HAP-1 (cell line): ENCODE measurements around the gene ZP2.
"Not testable (repeated sequence)": the region's sequence is repeated elsewhere in the genome, so short reads cannot be mapped to it uniquely, and the experiment has no call there.

ENCODE experiments used
- DNase-seq, 2 experiments: peaks; one replicate each; pipeline ENCODE4 v3.0.0-alpha.2; 2016 to 2020; ENCODE audit warnings: low spot score in 2 of 2
- H3K27me3 ChIP-seq: fragments of 250-450 bp; sonication (Bioruptor Pico); 2 replicates; pipeline ENCODE4 v1.5.1; 2020; ENCODE audit warnings: low read depth, mild to moderate bottlenecking, moderate library complexity
- H3K36me3 ChIP-seq: fragments of 250-450 bp; sonication (Bioruptor Pico); replicated peaks from 2 replicates; pipeline ENCODE4 v1.5.1; 2020; ENCODE audit warnings: mild to moderate bottlenecking
- H3K4me1 ChIP-seq: fragments of 250-450 bp; sonication (Bioruptor Pico); 2 replicates; pipeline ENCODE4 v1.5.1; 2020; ENCODE audit warnings: mild to moderate bottlenecking
- H3K4me3 ChIP-seq: fragments of 250-450 bp; sonication (Bioruptor Pico); 2 replicates; pipeline ENCODE4 v1.5.1; 2020; ENCODE audit warnings: mild to moderate bottlenecking, moderate library complexity
- H3K9me3 ChIP-seq: fragments of 250-450 bp; sonication (Bioruptor Pico); 2 replicates; pipeline ENCODE4 v1.5.1; 2020; ENCODE audit warnings: mild to moderate bottlenecking, moderate library complexity
- in situ Hi-C: fragments of 300-500 bp; cut with MboI; formaldehyde crosslinking; loops from 3 replicates; pipeline ENCODE4 v1.14.3; 2020; ENCODE audit warnings: low sequenced_read_pairs, inconsistent platforms, mixed read lengths

Gene ZP2

DNA sequence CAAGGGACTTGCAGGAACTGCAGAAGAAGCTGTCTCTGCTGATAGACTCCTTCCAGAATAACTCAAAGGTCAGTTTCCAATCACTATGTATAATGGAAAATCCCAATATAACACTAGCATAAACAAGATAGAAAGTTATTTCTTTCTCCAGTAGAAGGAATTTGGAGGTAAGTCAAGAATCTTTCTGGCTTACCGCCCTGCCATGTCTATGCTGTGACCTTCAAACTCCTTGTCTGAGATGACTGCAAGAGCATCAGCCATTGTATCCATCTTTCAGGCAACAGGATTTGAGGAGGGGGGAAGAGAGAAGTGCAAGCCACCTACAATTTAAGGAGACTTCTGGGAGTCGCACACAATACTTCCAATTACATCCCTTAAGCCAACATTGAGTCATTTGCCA, 50.2 kb downstream of the ZP2 start:
- no peak for DNase-seq
- H3K4me1 ChIP-seq = peaks cover 12% of the 10 kb centered on the region
- peaks cover 30% of the 10 kb centered on the region for H3K36me3 ChIP-seq
- H3K27me3 ChIP-seq = no peaks in the 10 kb centered on the region
- in situ Hi-C loops = no loop called here
- no peaks in the 10 kb centered on the region for H3K9me3 ChIP-seq
- H3K4me3 ChIP-seq = no peak overlapping the region

GRCh38 chr16:21160276-21160675, 51.1 kb downstream of the ZP2 start:
- H3K9me3 ChIP-seq = no peaks in the 10 kb centered on the region
- in situ Hi-C loops = no loop called here
- DNase-seq = no peak
- H3K4me3 ChIP-seq = no peak overlapping the region
- no peaks in the 10 kb centered on the region for H3K27me3 ChIP-seq
- peaks cover 28% of the 10 kb centered on the region for H3K36me3 ChIP-seq
- H3K4me1 ChIP-seq = peaks cover 12% of the 10 kb centered on the region

DNA sequence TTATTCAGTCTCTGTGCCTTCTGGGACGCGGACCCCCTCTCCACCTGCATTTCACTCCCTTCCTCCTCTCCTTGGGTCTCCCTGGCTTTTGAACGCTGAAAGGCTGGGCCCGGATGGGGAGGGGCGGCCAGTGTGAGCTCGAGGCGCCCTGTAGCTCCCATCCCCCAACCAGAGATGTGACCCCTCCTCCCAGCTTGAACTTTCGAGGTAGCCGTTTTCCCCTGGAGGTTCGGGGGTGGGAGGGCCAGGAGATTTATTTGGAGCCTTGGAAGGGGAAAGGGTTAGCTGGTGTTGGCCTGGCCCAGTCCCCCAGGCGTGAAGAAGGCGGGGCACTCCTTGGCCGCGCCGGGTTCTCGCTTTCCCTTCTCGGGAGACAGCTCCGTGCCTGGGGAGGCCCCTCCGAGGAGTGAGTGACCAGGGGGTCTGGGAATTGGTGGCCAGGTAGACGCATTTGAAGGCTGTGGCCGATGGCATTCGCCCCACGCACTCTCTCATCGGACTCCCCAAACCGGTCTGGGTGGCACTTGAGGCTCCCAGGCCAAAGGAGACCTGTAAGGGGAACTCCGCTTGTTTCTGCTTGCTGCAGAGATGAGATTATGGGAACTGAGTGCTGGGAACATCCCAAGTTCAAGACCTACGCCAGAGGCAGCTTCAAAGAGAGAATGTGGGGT, 52.0 kb downstream of the ZP2 start:
- H3K9me3 ChIP-seq = no peaks in the 10 kb centered on the region
- H3K4me3 ChIP-seq = peak overlapping the region; percentile 84
- peaks cover 12% of the 10 kb centered on the region for H3K4me1 ChIP-seq
- peak; percentile 18 to 67 for DNase-seq
- H3K36me3 ChIP-seq = peaks cover 23% of the 10 kb centered on the region
- in situ Hi-C loops = loop anchor here (10.0 kb wide), 2 partner anchors 365 to 1515 kb away; no protein-coding TSS in a partner anchor
- no peaks in the 10 kb centered on the region for H3K27me3 ChIP-seq

- Histone ChIP-seq H3K36me3 (peaks cover 22% of the 10 kb centered on the region), H3K4me1 (peaks cover 12% of the 10 kb centered on the region), H3K9me3 (no peaks in the 10 kb centered on the region), H3K27me3 (no peaks in the 10 kb centered on the region), H3K4me3 (peak within 1 kb of the TSS; percentile 84)
- in situ Hi-C loops = loop anchor here (10.0 kb wide), 2 partner anchors 366 to 1516 kb away; no protein-coding TSS in a partner anchor
- DNase-seq = peak; percentile 90 to 91
These were observed 52.9 kb downstream of the ZP2 start, which contains the start of gene LDAF1 for GRCh38 chr16:21158208-21159110. TSS of gene LDAF1 (plus strand) at chr16:21158674. CDS start at chr16:21161183, 2,509 bp downstream.

GRCh38 chr16:21157632-21158031, 53.7 kb downstream of the ZP2 start:
- DNase-seq = no peak
- Histone ChIP-seq H3K9me3 (no peaks in the 10 kb centered on the region), H3K36me3 (peaks cover 14% of the 10 kb centered on the region), H3K4me1 (peaks cover 12% of the 10 kb centered on the region), H3K4me3 (no peak overlapping the region), H3K27me3 (no peaks in the 10 kb centered on the region)
- in situ Hi-C loops = loop anchor here (10.0 kb wide), 2 partner anchors 367 to 1517 kb away; no protein-coding TSS in a partner anchor

- no peaks in the 10 kb centered on the region for H3K9me3 ChIP-seq
- in situ Hi-C loops = loop anchor here (10.0 kb wide), 2 partner anchors 368 to 1518 kb away; no protein-coding TSS in a partner anchor
- DNase-seq = peak; percentile 62 to 84
- peaks cover 7% of the 10 kb centered on the region; the same call in 1 of the 2 replicates for H3K36me3 ChIP-seq
- no peak overlapping the region for H3K4me3 ChIP-seq
- H3K27me3 ChIP-seq = no peaks in the 10 kb centered on the region
- H3K4me1 ChIP-seq = peaks cover 12% of the 10 kb centered on the region
These were observed 54.5 kb downstream of the ZP2 start for GRCh38 chr16:21156767-21157467.

DNA sequence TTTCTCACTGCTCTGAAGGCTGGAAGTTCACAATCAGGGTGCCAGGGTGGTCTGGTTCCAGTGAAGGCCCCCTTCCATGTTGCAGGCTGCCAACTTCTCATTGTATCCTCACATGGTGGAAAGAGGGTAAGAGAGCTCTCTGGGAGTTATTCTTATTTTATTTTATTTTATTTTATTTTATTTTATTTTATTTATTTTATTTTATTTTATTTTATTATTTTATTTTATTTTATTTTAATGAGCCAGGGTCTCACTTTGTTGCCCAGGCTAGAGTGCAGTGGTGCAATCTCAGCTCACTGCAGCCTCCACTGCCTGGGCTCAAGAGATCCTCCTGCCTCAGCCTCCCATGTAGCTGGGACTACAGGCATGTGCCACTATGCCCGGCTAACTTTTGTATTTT, 55.4 kb downstream of the ZP2 start:
- not testable (repeated sequence) for H3K9me3 ChIP-seq, H3K36me3 ChIP-seq, H3K4me3 ChIP-seq, H3K27me3 ChIP-seq, DNase-seq
- in situ Hi-C loops = loop anchor here (10.0 kb wide), 2 partner anchors 369 to 1519 kb away; no protein-coding TSS in a partner anchor
- H3K4me1 ChIP-seq = peaks cover 12% of the 10 kb centered on the region

- not testable (repeated sequence) for DNase-seq, H3K27me3 ChIP-seq, H3K4me3 ChIP-seq, H3K36me3 ChIP-seq, H3K9me3 ChIP-seq, H3K4me1 ChIP-seq
- in situ Hi-C loops = loop anchor here (10.0 kb wide), 2 partner anchors 372 to 1522 kb away; no protein-coding TSS in a partner anchor
These were observed 58.1 kb downstream of the ZP2 start for GRCh38 chr16:21153124-21153729.

DNA sequence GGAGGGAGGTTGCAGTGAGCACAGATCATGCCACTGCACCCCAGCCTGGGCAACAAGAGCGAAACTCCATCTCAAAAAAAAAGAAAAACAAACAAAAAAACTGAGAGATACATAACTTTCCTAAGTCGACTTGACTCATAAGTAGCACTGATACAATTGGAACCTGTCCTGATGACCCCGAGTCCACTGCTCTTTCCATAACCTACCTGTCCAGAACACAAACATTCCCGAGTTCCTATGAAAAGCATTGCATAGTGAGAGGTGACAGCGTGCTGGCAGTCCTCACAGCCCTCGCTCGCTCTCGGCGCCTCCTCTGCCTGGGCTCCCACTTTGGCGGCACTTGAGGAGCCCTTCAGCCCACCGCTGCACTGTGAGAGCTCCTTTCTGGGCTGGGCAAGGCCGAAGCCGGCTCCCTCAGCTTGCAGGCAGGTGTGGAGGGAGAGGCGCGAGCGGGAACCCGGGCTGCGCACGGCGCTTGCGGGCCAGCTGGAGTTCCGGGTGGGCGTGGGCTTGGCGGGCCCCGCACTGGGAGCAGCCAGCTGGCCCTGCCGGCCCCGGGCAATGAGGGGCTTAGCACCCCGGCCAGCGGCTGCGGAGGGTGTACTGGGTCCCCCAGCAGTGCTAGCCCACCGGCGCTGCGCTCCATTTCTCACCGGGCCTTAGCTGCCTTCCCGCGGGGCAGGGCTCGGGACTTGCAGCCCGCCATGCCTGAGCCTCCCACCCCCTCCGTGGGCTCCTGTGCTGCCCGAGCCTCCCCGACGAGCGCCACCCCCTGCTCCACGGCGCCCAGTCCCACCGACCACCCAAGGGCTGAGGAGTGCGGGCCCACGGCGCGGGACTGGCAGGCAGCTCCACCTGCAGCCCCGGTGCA, 59.0 kb downstream of the ZP2 start:
- DNase-seq = not testable (repeated sequence)
- in situ Hi-C loops = loop anchor here (10.0 kb wide), 2 partner anchors 372 to 1522 kb away; no protein-coding TSS in a partner anchor

GRCh38 chr16:21150375-21151001, 60.9 kb downstream of the ZP2 start, which contains the start of gene DNAH3:
TSS of gene DNAH3 (minus strand) at chr16:21150846. CDS start at chr16:21150319, 527 bp downstream.
- no peaks in the 10 kb centered on the region for H3K9me3 ChIP-seq
- no peak within 1 kb of the TSS for H3K4me3 ChIP-seq
- in situ Hi-C loops = loop anchor here (10.0 kb wide), 2 partner anchors 374 to 1524 kb away; no protein-coding TSS in a partner anchor
- peaks cover 4% of the 10 kb centered on the region for H3K27me3 ChIP-seq
- no peak for DNase-seq
- H3K4me1 ChIP-seq = no peaks in the 10 kb centered on the region
- no peaks in the 10 kb centered on the region for H3K36me3 ChIP-seq

More for the DNA sequence above, 59.0 kb downstream of the ZP2 start:
- H3K4me3 ChIP-seq, H3K36me3 ChIP-seq, H3K9me3 ChIP-seq, H3K27me3 ChIP-seq, H3K4me1 ChIP-seq: not testable (repeated sequence)
